DMS79 treated with DMSO at 0.1 percent for 48 hours (cell line): Measurements from ENCODE around the gene ATP11A.
A peak's percentile ranks its signal among the peaks of the same experiment; 100 is the strongest.
"Not testable (repeated sequence)": the region's sequence is repeated elsewhere in the genome, so short reads cannot be mapped to it uniquely, and the experiment has no call there.

Experiments used
- DNase-seq: peaks from one replicate; lab custom pipeline; 2025; lab: John Stamatoyannopoulos, UW

ATP11A gene

GRCh38 chr13:112774829-112775565 is 85.2 kb downstream of the ATP11A start:
- no peak for DNase-seq

GRCh38 chr13:112775791-112776279 is 86.0 kb downstream of the ATP11A start:
- no peak for DNase-seq

- no peak for DNase-seq
Observed at GRCh38 chr13:112776354-112776753, 86.5 kb downstream of the ATP11A start.

GRCh38 chr13:112776971-112777370 is 87.1 kb downstream of the ATP11A start:
- DNase-seq, result no peak

- DNase-seq, result no peak
Observed at GRCh38 chr13:112777637-112778406, 88.0 kb downstream of the ATP11A start.

- DNase-seq, result no peak
Observed at GRCh38 chr13:112779856-112780604, 90.2 kb downstream of the ATP11A start.

GRCh38 chr13:112781287-112781686 is 91.4 kb downstream of the ATP11A start:
- DNase-seq, result no peak

GRCh38 chr13:112781881-112782361 is 92.1 kb downstream of the ATP11A start:
- peak; percentile 96 for DNase-seq

- peak; percentile 69 for DNase-seq
Observed at GRCh38 chr13:112782429-112783010, 92.7 kb downstream of the ATP11A start.

- no peak for DNase-seq
Observed at GRCh38 chr13:112783135-112783977, 93.5 kb downstream of the ATP11A start.

GRCh38 chr13:112783978-112784371 is 94.1 kb downstream of the ATP11A start:
- DNase-seq, result peak; percentile 73

- no peak for DNase-seq
Observed at GRCh38 chr13:112784811-112785482, 95.1 kb downstream of the ATP11A start.

GRCh38 chr13:112785483-112785856 is 95.6 kb downstream of the ATP11A start:
- DNase-seq, result no peak

GRCh38 chr13:112786810-112787209 is 97.0 kb downstream of the ATP11A start:
- DNase-seq, result not testable (repeated sequence)

GRCh38 chr13:112790735-112791641 is 101.2 kb downstream of the ATP11A start:
- DNase-seq, result peak; percentile 65

- peak; percentile 100 for DNase-seq
Observed at GRCh38 chr13:112791663-112792440, 102.0 kb downstream of the ATP11A start.

GRCh38 chr13:112792511-112792910 is 102.7 kb downstream of the ATP11A start:
- no peak for DNase-seq
